ENCODE data around the gene RBMS1. TPM values are rescaled to one million over a fixed set of nuclear protein-coding genes. Genes with fewer than 3 reads are reported as not detected.

The RBMS1 gene
- total and polyA plus RNA-seq, 2 of the 13 experiments (the other 11 are each of a cell fraction or from before 2014, with no cell fraction given) = 55.5 to 110 TPM

DNA sequence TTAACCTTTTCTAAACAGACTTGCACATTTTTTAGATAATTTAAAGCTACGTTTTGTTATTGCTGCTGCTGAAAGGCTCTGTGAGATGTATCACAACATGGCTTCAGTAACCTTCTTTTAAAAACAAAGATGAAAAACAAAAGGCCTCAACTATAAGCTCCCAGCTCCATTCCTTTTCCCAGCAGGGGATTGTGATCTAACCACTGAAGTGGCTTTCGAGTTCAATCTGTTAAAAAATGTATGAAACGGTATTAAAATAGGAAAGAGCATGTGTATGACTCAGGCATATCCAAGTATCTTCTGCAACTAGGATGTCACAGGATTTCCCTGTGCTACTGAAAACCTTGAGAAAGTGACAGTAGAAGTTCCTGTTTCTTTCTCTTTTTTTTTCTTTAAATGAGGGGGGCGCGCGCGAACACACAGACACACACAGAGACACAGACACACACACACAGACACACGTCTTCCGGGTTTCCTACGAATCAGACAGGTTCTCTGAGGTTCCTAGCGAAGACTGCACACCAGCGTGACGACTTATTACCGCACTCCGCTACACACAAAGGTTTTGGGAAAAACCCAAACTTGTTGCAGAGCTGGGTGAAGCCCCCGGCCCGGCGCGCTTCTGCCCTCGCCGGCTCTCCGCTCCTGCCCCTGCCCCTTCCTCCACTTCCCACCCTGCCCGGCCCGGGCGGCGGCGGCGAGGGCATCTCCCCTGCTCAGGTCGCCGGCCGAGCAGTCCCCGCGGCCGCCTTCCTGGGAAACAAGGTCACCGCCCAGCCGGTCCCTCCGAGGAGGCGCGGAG, 86.8 kb downstream of the RBMS1 start (continued):
- TF ChIP-seq, protein P1, sequence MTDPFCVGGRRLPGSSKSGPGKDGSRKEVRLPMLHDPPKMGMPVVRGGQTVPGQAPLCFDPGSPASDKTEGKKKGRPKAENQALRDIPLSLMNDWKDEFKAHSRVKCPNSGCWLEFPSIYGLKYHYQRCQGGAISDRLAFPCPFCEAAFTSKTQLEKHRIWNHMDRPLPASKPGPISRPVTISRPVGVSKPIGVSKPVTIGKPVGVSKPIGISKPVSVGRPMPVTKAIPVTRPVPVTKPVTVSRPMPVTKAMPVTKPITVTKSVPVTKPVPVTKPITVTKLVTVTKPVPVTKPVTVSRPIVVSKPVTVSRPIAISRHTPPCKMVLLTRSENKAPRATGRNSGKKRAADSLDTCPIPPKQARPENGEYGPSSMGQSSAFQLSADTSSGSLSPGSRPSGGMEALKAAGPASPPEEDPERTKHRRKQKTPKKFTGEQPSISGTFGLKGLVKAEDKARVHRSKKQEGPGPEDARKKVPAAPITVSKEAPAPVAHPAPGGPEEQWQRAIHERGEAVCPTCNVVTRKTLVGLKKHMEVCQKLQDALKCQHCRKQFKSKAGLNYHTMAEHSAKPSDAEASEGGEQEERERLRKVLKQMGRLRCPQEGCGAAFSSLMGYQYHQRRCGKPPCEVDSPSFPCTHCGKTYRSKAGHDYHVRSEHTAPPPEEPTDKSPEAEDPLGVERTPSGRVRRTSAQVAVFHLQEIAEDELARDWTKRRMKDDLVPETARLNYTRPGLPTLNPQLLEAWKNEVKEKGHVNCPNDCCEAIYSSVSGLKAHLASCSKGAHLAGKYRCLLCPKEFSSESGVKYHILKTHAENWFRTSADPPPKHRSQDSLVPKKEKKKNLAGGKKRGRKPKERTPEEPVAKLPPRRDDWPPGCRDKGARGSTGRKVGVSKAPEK (CRISPR knock-in tag; IDR thresholded peaks at IDR 0.05; ENCODE audit: borderline replicate concordance) = no peak
- TF ChIP-seq KLF12 (CRISPR knock-in tag; IDR thresholded peaks at IDR 0.05; ENCODE audit: borderline replicate concordance) (no peak), FOXJ3 (CRISPR knock-in tag; IDR thresholded peaks at IDR 0.05; ENCODE audit: borderline replicate concordance) (no peak), ATM (IDR thresholded peaks at IDR 0.05; ENCODE audit: borderline replicate concordance) (no peak), ZFP36L1 (CRISPR knock-in tag; IDR thresholded peaks at IDR 0.05) (no peak), ZSCAN25 (CRISPR knock-in tag; IDR thresholded peaks at IDR 0.05) (0 out of 2 replicates have a peak, but pooled peaks have one; percentile 48), ZFX (CRISPR knock-in tag; IDR thresholded peaks at IDR 0.05; ENCODE audit: low read depth) (no peak), ZNF230 (CRISPR knock-in tag; IDR thresholded peaks at IDR 0.05) (0 out of 2 replicates have a peak, but pooled peaks have one; percentile 10), MBD4 (IDR thresholded peaks at IDR 0.05; ENCODE audit: borderline replicate concordance, low read length) (no peak), SP140L (CRISPR knock-in tag; IDR thresholded peaks at IDR 0.05; ENCODE audit: borderline replicate concordance) (no peak), ZNF75D (CRISPR knock-in tag; IDR thresholded peaks at IDR 0.05; ENCODE audit: borderline replicate concordance) (no peak), ZNF713 (CRISPR knock-in tag; IDR thresholded peaks at IDR 0.05) (no peak), REXO4 (CRISPR knock-in tag; IDR thresholded peaks at IDR 0.05; ENCODE audit: borderline replicate concordance) (no peak), SMYD3 (CRISPR knock-in tag; IDR thresholded peaks at IDR 0.05) (no peak), ZNF121 (CRISPR knock-in tag; IDR thresholded peaks at IDR 0.05) (no peak), ZNF205 (CRISPR knock-in tag; IDR thresholded peaks at IDR 0.05) (no peak)
- TF ChIP-seq, protein P2, sequence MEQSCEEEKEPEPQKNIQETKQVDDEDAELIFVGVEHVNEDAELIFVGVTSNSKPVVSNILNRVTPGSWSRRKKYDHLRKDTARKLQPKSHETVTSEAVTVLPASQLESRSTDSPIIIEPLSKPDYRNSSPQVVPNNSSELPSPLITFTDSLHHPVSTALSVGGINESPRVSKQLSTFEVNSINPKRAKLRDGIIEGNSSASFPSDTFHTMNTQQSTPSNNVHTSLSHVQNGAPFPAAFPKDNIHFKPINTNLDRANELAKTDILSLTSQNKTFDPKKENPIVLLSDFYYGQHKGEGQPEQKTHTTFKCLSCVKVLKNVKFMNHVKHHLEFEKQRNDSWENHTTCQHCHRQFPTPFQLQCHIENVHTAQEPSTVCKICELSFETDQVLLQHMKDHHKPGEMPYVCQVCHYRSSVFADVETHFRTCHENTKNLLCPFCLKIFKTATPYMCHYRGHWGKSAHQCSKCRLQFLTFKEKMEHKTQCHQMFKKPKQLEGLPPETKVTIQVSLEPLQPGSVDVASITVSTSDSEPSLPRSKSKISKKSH (CRISPR knock-in tag; IDR thresholded peaks at IDR 0.05; ENCODE audit: borderline replicate concordance) = no peak
- TF ChIP-seq, protein P3, sequence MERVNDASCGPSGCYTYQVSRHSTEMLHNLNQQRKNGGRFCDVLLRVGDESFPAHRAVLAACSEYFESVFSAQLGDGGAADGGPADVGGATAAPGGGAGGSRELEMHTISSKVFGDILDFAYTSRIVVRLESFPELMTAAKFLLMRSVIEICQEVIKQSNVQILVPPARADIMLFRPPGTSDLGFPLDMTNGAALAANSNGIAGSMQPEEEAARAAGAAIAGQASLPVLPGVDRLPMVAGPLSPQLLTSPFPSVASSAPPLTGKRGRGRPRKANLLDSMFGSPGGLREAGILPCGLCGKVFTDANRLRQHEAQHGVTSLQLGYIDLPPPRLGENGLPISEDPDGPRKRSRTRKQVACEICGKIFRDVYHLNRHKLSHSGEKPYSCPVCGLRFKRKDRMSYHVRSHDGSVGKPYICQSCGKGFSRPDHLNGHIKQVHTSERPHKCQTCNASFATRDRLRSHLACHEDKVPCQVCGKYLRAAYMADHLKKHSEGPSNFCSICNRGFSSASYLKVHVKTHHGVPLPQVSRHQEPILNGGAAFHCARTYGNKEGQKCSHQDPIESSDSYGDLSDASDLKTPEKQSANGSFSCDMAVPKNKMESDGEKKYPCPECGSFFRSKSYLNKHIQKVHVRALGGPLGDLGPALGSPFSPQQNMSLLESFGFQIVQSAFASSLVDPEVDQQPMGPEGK (CRISPR knock-in tag; IDR thresholded peaks at IDR 0.05) = peak; percentile 19; the same call in 1 of the 2 replicates
- TF ChIP-seq, protein P4, sequence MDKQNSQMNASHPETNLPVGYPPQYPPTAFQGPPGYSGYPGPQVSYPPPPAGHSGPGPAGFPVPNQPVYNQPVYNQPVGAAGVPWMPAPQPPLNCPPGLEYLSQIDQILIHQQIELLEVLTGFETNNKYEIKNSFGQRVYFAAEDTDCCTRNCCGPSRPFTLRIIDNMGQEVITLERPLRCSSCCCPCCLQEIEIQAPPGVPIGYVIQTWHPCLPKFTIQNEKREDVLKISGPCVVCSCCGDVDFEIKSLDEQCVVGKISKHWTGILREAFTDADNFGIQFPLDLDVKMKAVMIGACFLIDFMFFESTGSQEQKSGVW (CRISPR knock-in tag; IDR thresholded peaks at IDR 0.05; ENCODE audit: borderline replicate concordance) = no peak
- TF ChIP-seq, protein P5, sequence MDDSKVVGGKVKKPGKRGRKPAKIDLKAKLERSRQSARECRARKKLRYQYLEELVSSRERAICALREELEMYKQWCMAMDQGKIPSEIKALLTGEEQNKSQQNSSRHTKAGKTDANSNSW (CRISPR knock-in tag; IDR thresholded peaks at IDR 0.05; ENCODE audit: borderline replicate concordance) = no peak
- TF ChIP-seq, protein P6, sequence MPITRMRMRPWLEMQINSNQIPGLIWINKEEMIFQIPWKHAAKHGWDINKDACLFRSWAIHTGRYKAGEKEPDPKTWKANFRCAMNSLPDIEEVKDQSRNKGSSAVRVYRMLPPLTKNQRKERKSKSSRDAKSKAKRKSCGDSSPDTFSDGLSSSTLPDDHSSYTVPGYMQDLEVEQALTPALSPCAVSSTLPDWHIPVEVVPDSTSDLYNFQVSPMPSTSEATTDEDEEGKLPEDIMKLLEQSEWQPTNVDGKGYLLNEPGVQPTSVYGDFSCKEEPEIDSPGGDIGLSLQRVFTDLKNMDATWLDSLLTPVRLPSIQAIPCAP (CRISPR knock-in tag; IDR thresholded peaks at IDR 0.05; ENCODE audit: low read depth) = no peak

All from HepG2 (cell line).